HEK293 (cell line): ENCODE data around the gene GAS5.

ENCODE experiments used
- CTCF ChIA-PET: fragments of 350-600 bp; formaldehyde crosslinking; extraction: SDS; loops from one replicate; lab custom pipeline; 2021; ENCODE audit warnings: antibody characterized with exemption; lab: Yijun Ruan, JAX
- POLR2A ChIA-PET: fragments of 300-600 bp; formaldehyde crosslinking; extraction: SDS; loops from one replicate; lab custom pipeline; 2020; ENCODE audit warnings: antibody characterized with exemption, inconsistent platforms; lab: Yijun Ruan, JAX
- H3K27ac ChIP-seq: fragments of 200-500 bp; sonication (Bioruptor generic); 2 replicates; pipeline ENCODE4 v1.5.1; 2014; ENCODE audit warnings: low read depth, low read length, control low read depth, inconsistent platforms; ENCODE audit errors: extremely low read depth
- H3K36me3 ChIP-seq, 2 experiments: fragments of 200-500 bp in 1 of 2; sonication (Bioruptor generic) in 1 of 2; 1 replicate in 1 of 2; 2 replicates in 1 of 2; pipeline ENCODE4 v1.5.1; 2014 to 2017; ENCODE audit warnings: inconsistent platforms in 2 of 2, low read length in 2 of 2; ENCODE audit not compliant: control insufficient read depth in 2 of 2, insufficient read depth in 1 of 2
- H3K4me1 ChIP-seq: fragments of 200-500 bp; sonication (Bioruptor generic); 2 replicates; pipeline ENCODE4 v1.5.1; 2014; ENCODE audit warnings: mild to moderate bottlenecking, low read length, inconsistent platforms; ENCODE audit not compliant: control insufficient read depth, insufficient read depth
- H3K4me3 ChIP-seq: 2 replicates; pipeline ENCODE4 v1.5.1; 2011; ENCODE audit warnings: low read depth, mild to moderate bottlenecking, control low read depth, low read length, moderate library complexity
- H3K9me3 ChIP-seq: fragments of 200-500 bp; sonication (Bioruptor generic); 2 replicates; pipeline ENCODE4 v1.5.1; 2014; ENCODE audit warnings: low read depth, low read length, inconsistent platforms; ENCODE audit not compliant: control insufficient read depth, insufficient read depth
- OSR2 ChIP-seq: fragments of 450-650 bp; formaldehyde crosslinking; IDR thresholded peaks from 2 replicates; pipeline ENCODE4 v1.5.1; 2016; ENCODE audit warnings: missing biosample characterization, missing genetic modification characterization
- SP3 ChIP-seq: fragments of 450-650 bp; formaldehyde crosslinking; IDR thresholded peaks from 2 replicates; pipeline ENCODE4 v1.5.1; 2016; ENCODE audit warnings: missing biosample characterization, missing genetic modification characterization
- ZBTB20 ChIP-seq: fragments of 450-650 bp; formaldehyde crosslinking; IDR thresholded peaks from 2 replicates; pipeline ENCODE4 v1.5.1; 2016; ENCODE audit warnings: missing biosample characterization, missing genetic modification characterization
- ZBTB48 ChIP-seq: fragments of 450-650 bp; formaldehyde crosslinking; IDR thresholded peaks from 2 replicates; pipeline ENCODE4 v1.5.1; 2016; ENCODE audit warnings: missing biosample characterization, missing genetic modification characterization
- ZBTB7A ChIP-seq: fragments of 450-650 bp; formaldehyde crosslinking; IDR thresholded peaks from 2 replicates; pipeline ENCODE4 v1.5.1; 2016; ENCODE audit warnings: low read depth, missing biosample characterization, missing genetic modification characterization
- ZIC2 ChIP-seq: fragments of 450-650 bp; formaldehyde crosslinking; IDR thresholded peaks from 2 replicates; pipeline ENCODE4 v1.5.1; 2016; ENCODE audit warnings: missing biosample characterization, missing genetic modification characterization
- ZNF121 ChIP-seq: fragments of 450-650 bp; formaldehyde crosslinking; IDR thresholded peaks from 2 replicates; pipeline ENCODE4 v1.5.1; 2016; ENCODE audit warnings: missing biosample characterization, missing genetic modification characterization
- ZNF169 ChIP-seq: fragments of 450-650 bp; formaldehyde crosslinking; IDR thresholded peaks from 2 replicates; pipeline ENCODE4 v1.5.1; 2016; ENCODE audit warnings: missing biosample characterization, missing genetic modification characterization
- ZNF274 ChIP-seq, 2 experiments: fragments of 200-500 bp in 1 of 2; fragments of 450-650 bp in 1 of 2; sonication (Bioruptor generic) in 1 of 2; formaldehyde crosslinking in 1 of 2; IDR thresholded peaks; 2 replicates each; pipeline versions ENCODE4 v1.5.1 to v1.6.1; 2014 to 2016; ENCODE audit warnings: borderline replicate concordance in 1 of 2, inconsistent platforms in 1 of 2, low read length in 1 of 2, missing biosample characterization in 1 of 2, missing genetic modification characterization in 1 of 2
- ZNF510 ChIP-seq: fragments of 450-650 bp; formaldehyde crosslinking; IDR thresholded peaks from 2 replicates; pipeline ENCODE4 v1.5.1; 2018; ENCODE audit warnings: mild to moderate bottlenecking, missing genetic modification characterization, missing biosample characterization; ENCODE audit not compliant: insufficient replicate concordance
- ZNF544 ChIP-seq: fragments of 450-650 bp; formaldehyde crosslinking; IDR thresholded peaks from 2 replicates; pipeline ENCODE4 v1.5.0; 2017; ENCODE audit warnings: missing biosample characterization, missing genetic modification characterization
- ZNF560 ChIP-seq: fragments of 450-650 bp; formaldehyde crosslinking; IDR thresholded peaks from 2 replicates; pipeline ENCODE4 v1.5.1; 2017; ENCODE audit warnings: missing biosample characterization, missing genetic modification characterization, borderline replicate concordance
- ZNF664 ChIP-seq: fragments of 450-650 bp; formaldehyde crosslinking; IDR thresholded peaks from 2 replicates; pipeline ENCODE4 v1.5.1; 2016; ENCODE audit warnings: missing biosample characterization, missing genetic modification characterization
- ZXDB ChIP-seq: fragments of 450-650 bp; formaldehyde crosslinking; IDR thresholded peaks from 2 replicates; pipeline ENCODE4 v1.5.1; 2016; ENCODE audit warnings: missing biosample characterization, missing genetic modification characterization
- TF ChIP-seq, protein P1 (sequence below): fragments of 450-650 bp; formaldehyde crosslinking; IDR thresholded peaks from 2 replicates; pipeline ENCODE4 v1.5.1; 2016; ENCODE audit warnings: missing biosample characterization, missing genetic modification characterization
- TF ChIP-seq, protein P2 (sequence below): fragments of 450-650 bp; formaldehyde crosslinking; IDR thresholded peaks from 2 replicates; pipeline ENCODE4 v1.5.1; 2017; ENCODE audit warnings: missing biosample characterization, missing genetic modification characterization
- TF ChIP-seq, protein P3 (sequence below): sonication (generic); formaldehyde crosslinking; IDR thresholded peaks from 2 replicates; pipeline ENCODE4 v1.8.1; 2022; ENCODE audit warnings: mild to moderate bottlenecking, moderate library complexity, missing genetic modification reagents
- TF ChIP-seq, protein P4 (sequence below): fragments of 450-650 bp; IDR thresholded peaks from 2 replicates; pipeline ENCODE4 v1.5.1; 2018; ENCODE audit warnings: missing biosample characterization, missing genetic modification characterization

The GAS5 gene

DNA sequence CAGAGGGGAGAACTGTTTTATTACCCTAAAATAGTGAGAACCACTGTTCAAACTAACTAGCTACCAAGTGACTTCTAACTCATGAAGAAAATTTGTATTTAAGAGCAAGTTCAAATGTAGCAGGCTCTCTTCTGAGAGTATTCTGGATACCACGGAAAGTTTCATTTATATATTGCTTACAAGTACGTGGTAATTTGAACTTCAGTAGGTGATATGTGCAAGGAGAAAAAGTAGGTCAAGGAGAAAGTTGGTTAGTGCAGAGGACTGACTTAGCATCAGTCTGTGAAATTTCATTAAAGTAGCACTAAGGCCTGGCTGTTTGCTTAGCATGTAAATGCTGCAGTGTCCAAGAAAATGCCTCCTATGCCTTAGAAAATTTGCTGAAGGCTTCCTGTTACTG, 32.6 kb upstream of the GAS5 start:
- H3K27ac ChIP-seq: no peak overlapping the region
- no peak overlapping the region for H3K4me3 ChIP-seq
- CTCF ChIA-PET: no interaction called here
- H3K36me3 ChIP-seq: no peaks in the 10 kb centered on the region
- POLR2A ChIA-PET: no interaction called here
- no peaks in the 10 kb centered on the region for H3K4me1 ChIP-seq
- no peaks in the 10 kb centered on the region for H3K9me3 ChIP-seq
- TF ChIP-seq ZNF664 (tag by site-specific recombination) (no peak), ZNF560 (tag by site-specific recombination) (no peak)
- TF ChIP-seq, protein P1, sequence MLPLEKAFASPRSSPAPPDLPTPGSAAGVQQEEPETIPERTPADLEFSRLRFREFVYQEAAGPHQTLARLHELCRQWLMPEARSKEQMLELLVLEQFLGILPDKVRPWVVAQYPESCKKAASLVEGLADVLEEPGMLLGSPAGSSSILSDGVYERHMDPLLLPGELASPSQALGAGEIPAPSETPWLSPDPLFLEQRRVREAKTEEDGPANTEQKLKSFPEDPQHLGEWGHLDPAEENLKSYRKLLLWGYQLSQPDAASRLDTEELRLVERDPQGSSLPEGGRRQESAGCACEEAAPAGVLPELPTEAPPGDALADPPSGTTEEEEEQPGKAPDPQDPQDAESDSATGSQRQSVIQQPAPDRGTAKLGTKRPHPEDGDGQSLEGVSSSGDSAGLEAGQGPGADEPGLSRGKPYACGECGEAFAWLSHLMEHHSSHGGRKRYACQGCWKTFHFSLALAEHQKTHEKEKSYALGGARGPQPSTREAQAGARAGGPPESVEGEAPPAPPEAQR (tag by site-specific recombination): no peak
- TF ChIP-seq, protein P2, sequence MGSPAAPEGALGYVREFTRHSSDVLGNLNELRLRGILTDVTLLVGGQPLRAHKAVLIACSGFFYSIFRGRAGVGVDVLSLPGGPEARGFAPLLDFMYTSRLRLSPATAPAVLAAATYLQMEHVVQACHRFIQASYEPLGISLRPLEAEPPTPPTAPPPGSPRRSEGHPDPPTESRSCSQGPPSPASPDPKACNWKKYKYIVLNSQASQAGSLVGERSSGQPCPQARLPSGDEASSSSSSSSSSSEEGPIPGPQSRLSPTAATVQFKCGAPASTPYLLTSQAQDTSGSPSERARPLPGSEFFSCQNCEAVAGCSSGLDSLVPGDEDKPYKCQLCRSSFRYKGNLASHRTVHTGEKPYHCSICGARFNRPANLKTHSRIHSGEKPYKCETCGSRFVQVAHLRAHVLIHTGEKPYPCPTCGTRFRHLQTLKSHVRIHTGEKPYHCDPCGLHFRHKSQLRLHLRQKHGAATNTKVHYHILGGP (tag by site-specific recombination): no peak

DNA sequence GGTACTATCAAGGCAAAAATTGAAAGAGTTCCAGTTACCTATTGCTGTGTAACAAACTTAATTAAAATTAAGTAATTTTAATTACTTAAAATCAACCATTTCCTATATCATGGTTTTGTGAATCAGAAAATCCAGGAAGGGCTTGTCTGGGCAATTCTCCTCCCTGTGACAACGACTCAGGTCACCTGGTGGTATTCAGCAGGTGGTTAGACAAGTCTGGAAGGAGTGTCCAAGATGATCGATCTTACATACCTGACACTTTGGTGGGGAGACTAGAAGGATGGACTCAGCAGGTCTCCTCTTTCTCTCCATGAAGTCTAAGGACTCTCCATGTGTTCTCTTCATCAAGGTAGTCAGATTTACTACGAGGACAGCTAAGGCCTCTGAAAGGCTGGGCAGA, 26.4 kb upstream of the GAS5 start:
- TF ChIP-seq ZBTB7A (no peak), SP3 (tag by site-specific recombination) (no peak), OSR2 (tag by site-specific recombination) (no peak), ZIC2 (no peak), ZNF510 (tag by site-specific recombination) (no peak), ZNF121 (tag by site-specific recombination) (no peak), ZBTB20 (tag by site-specific recombination) (no peak), ZXDB (no peak), ZNF544 (tag by site-specific recombination) (no peak), ZNF169 (tag by site-specific recombination) (no peak), ZNF274 (IDR thresholded peaks at IDR 0.05; ENCODE audit: low read length) (no peak), ZNF274 (tag by site-specific recombination; IDR thresholded peaks at IDR 0.05; ENCODE audit: borderline replicate concordance) (no peak), ZBTB48 (tag by site-specific recombination) (no peak)
- TF ChIP-seq, protein P2 (tag by site-specific recombination): no peak
- TF ChIP-seq, protein P3, sequence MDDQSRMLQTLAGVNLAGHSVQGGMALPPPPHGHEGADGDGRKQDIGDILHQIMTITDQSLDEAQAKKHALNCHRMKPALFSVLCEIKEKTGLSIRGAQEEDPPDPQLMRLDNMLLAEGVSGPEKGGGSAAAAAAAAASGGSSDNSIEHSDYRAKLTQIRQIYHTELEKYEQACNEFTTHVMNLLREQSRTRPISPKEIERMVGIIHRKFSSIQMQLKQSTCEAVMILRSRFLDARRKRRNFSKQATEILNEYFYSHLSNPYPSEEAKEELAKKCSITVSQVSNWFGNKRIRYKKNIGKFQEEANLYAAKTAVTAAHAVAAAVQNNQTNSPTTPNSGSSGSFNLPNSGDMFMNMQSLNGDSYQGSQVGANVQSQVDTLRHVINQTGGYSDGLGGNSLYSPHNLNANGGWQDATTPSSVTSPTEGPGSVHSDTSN (CRISPR knock-in tag): no peak
- TF ChIP-seq, protein P4, sequence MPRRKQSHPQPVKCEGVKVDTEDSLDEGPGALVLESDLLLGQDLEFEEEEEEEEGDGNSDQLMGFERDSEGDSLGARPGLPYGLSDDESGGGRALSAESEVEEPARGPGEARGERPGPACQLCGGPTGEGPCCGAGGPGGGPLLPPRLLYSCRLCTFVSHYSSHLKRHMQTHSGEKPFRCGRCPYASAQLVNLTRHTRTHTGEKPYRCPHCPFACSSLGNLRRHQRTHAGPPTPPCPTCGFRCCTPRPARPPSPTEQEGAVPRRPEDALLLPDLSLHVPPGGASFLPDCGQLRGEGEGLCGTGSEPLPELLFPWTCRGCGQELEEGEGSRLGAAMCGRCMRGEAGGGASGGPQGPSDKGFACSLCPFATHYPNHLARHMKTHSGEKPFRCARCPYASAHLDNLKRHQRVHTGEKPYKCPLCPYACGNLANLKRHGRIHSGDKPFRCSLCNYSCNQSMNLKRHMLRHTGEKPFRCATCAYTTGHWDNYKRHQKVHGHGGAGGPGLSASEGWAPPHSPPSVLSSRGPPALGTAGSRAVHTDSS (tag by site-specific recombination): no peak
- H3K4me3 ChIP-seq: no peak overlapping the region
- H3K36me3 ChIP-seq: peaks cover 0 to 2% of the 10 kb centered on the region in 2 experiments; a peak in 1 of 3 replicates
- POLR2A ChIA-PET: no interaction called here
- no peaks in the 10 kb centered on the region for H3K9me3 ChIP-seq
- no peak overlapping the region for H3K27ac ChIP-seq
- H3K4me1 ChIP-seq: no peaks in the 10 kb centered on the region
- CTCF ChIA-PET: interaction anchor here (0.7 kb wide), 1 partner anchor 84 kb away, joined by 4 read pairs; no protein-coding TSS in a partner anchor
